GM21786 (cell line): ENCODE data around the gene STON2.
"Not testable (repeated sequence)": the region's sequence is repeated elsewhere in the genome, so short reads cannot be mapped to it uniquely, and the experiment has no call there.

Experiments
- ATAC-seq: cut with Tn5 transposase; IDR thresholded peaks from one replicate; pipeline ENCODE4 v1.9.1; 2021; ENCODE audit not compliant: unreplicated experiment

The STON2 gene

GRCh38 chr14:81384900-81385299 is 15.2 kb downstream of the STON2 start:
- ATAC-seq, result no peak

DNA sequence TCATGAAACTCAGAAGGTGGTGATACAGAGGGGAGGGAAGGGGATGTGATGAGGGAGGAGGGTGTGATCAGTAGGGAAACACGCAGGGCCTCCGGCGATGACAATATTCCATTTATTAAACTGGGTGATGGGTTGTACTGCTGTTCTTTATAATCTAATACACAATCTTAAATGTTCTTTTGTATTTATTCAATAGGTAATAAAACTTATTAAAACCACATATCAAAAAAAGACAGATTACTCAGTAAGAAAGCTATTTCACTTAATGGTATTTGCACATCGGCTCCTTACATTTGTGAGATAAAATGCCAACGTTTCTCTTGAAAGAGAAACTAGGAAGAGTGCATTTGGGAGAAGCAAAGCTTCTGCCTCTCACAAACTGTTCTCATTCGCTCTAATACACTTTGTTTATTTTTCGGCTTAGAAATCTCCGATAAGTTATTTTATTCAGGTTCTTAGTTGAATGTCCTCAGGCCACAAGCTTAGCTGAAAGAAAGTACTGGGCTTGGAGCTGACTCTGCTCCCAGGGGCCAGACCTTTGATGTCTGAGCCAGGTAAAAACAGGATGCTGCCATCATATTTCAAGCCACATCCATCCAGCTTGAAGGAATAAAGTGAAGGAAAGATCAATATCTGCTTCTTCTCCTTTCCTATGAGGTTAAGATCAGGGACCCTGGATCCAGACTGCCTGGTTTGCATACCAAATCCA is 17.5 kb downstream of the STON2 start:
- no peak for ATAC-seq

- ATAC-seq, result not testable (repeated sequence)
These were observed 20.1 kb downstream of the STON2 start for GRCh38 chr14:81380009-81380408.

- no peak for ATAC-seq
These were observed 28.3 kb downstream of the STON2 start for GRCh38 chr14:81371802-81372201.

GRCh38 chr14:81367563-81367962 is 32.6 kb downstream of the STON2 start:
- ATAC-seq, result no peak

GRCh38 chr14:81366884-81367283 is 33.2 kb downstream of the STON2 start:
- no peak for ATAC-seq

- no peak for ATAC-seq
These were observed 33.9 kb downstream of the STON2 start for GRCh38 chr14:81366214-81366613.

DNA sequence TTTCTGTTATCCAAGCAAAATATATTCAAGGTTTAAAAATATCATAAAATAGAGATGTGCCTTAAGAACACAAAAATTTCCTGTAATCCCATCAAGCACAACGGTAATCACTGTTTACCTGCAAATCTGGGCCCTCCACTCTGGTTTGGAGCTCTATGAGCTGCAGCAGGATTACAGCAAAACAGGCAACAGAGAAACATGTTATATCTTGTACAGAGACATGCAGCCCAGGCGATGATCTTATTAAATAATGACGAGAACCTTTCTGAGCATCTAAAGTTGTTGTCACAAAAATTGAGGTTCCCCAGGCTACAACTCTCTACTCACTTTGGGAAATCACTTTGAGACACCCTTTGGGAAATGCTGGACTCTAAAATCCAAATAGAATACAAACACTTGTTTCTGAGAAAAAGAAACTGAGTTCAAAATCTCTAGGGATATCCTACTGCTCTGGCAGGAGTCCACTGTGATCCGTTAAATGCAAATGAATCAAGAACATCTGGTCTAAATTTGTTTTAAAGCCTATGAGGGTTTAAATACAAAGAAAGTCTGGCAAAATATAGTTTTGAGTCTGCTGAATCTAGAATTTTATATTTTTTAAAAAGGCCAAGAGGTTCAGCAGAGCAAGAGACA is 36.3 kb downstream of the STON2 start:
- no peak for ATAC-seq

GRCh38 chr14:81353691-81354323 is 46.3 kb downstream of the STON2 start:
- ATAC-seq, result no peak

- no peak for ATAC-seq
These were observed 47.7 kb downstream of the STON2 start for GRCh38 chr14:81352413-81352812.

GRCh38 chr14:81351205-81351604 is 48.9 kb downstream of the STON2 start:
- no peak for ATAC-seq

DNA sequence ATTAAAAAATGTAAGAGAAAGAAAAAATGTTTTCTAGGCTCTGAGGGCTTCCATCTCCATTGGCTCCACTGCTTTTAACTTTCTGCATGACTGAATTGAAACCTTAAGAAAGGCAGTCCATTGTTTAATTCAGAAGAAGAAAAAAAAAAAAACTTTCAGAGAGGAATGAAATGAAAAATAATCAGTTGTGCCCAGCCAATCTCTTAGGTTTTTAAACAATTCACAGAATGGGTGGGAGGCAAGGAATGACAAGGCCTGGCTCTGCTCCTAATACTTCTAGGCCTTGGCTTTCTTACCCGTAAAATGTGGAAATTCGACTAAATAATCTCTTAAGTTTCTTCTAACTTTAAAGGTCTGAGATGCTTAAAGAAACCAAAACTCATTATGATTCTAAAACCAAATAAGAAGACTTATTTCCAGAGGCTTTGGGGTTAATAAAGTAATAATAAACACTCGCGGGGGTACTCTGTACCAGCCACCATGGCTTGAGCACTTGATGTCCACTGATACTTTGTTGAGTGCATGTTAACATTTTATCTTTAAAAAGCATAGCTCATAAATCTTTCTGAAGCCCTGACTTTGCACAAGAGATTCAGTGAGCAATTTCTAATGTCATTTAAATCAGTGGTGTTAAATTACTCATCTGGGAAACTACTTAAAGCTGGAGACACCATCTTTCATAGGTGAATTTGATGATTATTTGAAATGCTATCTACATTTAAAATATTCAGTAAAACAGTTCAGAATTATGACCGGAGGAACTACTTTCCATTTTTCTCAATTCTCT is 49.6 kb downstream of the STON2 start:
- no peak for ATAC-seq

DNA sequence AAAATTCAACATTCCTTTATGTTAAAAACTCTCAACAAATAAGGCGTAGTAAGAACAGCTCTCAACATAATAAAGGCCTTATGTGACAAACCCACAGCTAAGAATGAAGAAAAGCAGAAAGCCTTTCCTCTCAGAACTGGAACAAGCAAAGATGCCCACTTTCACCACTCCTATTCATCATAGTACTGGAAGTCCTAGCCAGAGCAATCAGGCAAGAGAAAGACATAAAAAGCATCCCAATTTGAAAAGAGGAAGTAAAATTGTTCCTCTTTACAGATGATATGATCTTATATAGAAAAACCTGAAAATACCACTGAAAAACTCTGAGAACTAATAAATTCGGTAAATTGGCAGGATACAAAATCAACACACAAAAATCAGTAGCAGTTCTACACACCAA is 52.1 kb downstream of the STON2 start:
- ATAC-seq, result no peak

- no peak for ATAC-seq
These were observed 54.3 kb downstream of the STON2 start for GRCh38 chr14:81345781-81346180.

GRCh38 chr14:81344481-81345160 is 55.5 kb downstream of the STON2 start:
- ATAC-seq, result no peak

GRCh38 chr14:81343701-81344100 is 56.4 kb downstream of the STON2 start:
- no peak for ATAC-seq

DNA sequence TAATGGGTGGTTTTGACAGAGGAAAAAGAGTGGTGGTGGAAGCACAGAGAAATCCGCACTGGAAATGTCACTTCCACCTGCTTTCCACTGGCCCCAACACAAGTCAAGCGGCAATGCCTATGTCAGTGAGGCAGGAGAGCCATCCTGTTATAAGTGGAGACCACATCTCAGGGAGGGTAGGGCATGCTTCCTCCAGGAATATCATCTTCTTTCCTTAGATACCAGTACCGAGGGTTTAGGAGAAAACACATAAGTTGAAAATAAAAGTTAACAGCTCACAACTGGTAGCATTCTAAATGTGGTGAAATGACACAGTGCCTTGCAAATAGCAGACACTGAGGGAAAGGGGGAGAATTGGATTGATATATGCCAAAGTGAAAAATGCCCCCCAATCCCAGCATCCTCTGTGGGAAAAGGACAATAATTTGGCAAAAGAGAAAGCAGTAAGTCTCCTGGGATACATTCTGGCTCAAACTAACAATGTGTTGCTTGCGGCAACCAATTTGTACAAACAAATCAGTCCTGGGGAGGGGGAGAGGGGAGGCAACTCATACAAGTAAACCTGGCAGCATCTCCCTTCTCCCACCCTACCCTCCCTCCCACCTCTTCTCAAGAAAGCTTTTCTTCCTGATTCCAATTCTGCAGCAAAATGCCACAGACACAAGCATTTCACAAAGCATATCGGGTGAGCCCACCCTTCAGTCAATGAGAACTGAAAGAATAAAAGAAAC is 57.1 kb downstream of the STON2 start:
- no peak for ATAC-seq

GRCh38 chr14:81341781-81342180 is 58.3 kb downstream of the STON2 start:
- ATAC-seq, result no peak

DNA sequence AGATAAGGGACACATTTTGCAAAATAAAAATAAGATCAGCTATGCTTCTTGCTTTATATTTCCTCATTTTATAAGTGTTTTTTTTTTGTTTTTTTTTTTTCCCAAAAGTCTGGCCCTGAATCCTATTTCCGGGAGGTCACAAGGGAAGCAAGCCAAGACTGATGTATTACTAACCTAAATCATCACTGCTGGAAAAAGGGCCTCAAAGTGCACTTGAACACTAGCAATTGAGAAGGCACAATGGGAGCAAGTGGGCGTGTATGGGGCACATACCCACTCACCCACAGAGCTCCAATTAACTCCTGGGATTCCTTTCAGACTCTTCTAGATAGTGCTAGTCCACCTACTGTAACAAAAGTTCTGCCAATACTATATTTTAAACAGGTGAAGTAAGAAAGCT is 58.8 kb downstream of the STON2 start:
- ATAC-seq, result no peak

- no peak for ATAC-seq
These were observed 59.9 kb downstream of the STON2 start for GRCh38 chr14:81340201-81340600.
